Activated T-cell treated with anti-CD3 and anti-CD28 coated beads, Interleukin-2, amount 50 U/mL, for 1 hour (primary cell): ENCODE data around the gene FMN1.

ENCODE experiments used
- DNase-seq: peaks from one replicate; pipeline ENCODE4 v3.0.0-alpha.2; 2020

FMN1 gene

GRCh38 chr15:33009026-33009425 lies 185.5 kb downstream of the FMN1 start:
- DNase-seq = no peak

- no peak for DNase-seq
These were observed 186.1 kb downstream of the FMN1 start for GRCh38 chr15:33008284-33008995.

GRCh38 chr15:33007303-33007855 lies 187.1 kb downstream of the FMN1 start:
- no peak for DNase-seq

GRCh38 chr15:33005582-33005981 lies 188.9 kb downstream of the FMN1 start:
- no peak for DNase-seq

GRCh38 chr15:33001926-33002325 lies 192.6 kb downstream of the FMN1 start:
- DNase-seq = no peak

- DNase-seq = no peak
These were observed 195.4 kb downstream of the FMN1 start for GRCh38 chr15:32998979-32999672.

GRCh38 chr15:32998182-32998581 lies 196.3 kb downstream of the FMN1 start:
- DNase-seq = no peak

GRCh38 chr15:32994810-32995424 lies 199.6 kb downstream of the FMN1 start:
- DNase-seq = no peak

- DNase-seq = no peak
These were observed 201.2 kb downstream of the FMN1 start for GRCh38 chr15:32993285-32993684.

GRCh38 chr15:32991619-32992111 lies 202.8 kb downstream of the FMN1 start:
- DNase-seq = no peak

- DNase-seq = no peak
These were observed 204.4 kb downstream of the FMN1 start for GRCh38 chr15:32990071-32990470.

GRCh38 chr15:32987067-32987466 lies 207.4 kb downstream of the FMN1 start:
- no peak for DNase-seq

GRCh38 chr15:32986147-32986546 lies 208.4 kb downstream of the FMN1 start:
- no peak for DNase-seq

GRCh38 chr15:32983679-32984078 lies 210.8 kb downstream of the FMN1 start:
- DNase-seq = no peak

- DNase-seq = no peak
These were observed 212.5 kb downstream of the FMN1 start for GRCh38 chr15:32982001-32982400.

GRCh38 chr15:32981536-32981935 lies 213.0 kb downstream of the FMN1 start:
- no peak for DNase-seq

GRCh38 chr15:32979710-32980109 lies 214.8 kb downstream of the FMN1 start:
- DNase-seq = no peak

- DNase-seq = no peak
These were observed 217.0 kb downstream of the FMN1 start for GRCh38 chr15:32977506-32977905.

GRCh38 chr15:32974691-32975090 lies 219.8 kb downstream of the FMN1 start:
- DNase-seq = no peak

GRCh38 chr15:32972686-32973085 lies 221.8 kb downstream of the FMN1 start:
- DNase-seq = no peak

- no peak for DNase-seq
These were observed 223.7 kb downstream of the FMN1 start for GRCh38 chr15:32970847-32971246.

- no peak for DNase-seq
These were observed 227.0 kb downstream of the FMN1 start for GRCh38 chr15:32967521-32967920.

GRCh38 chr15:32966512-32966911 lies 228.0 kb downstream of the FMN1 start:
- no peak for DNase-seq

GRCh38 chr15:32965897-32966296 lies 228.6 kb downstream of the FMN1 start:
- no peak for DNase-seq
